ENCODE measurements around the gene RASSF5.

Gene RASSF5

GRCh38 chr1:206498685-206499084, 8.6 kb upstream of the RASSF5 start:
- no peak for DNase-seq

GRCh38 chr1:206500046-206500445, 7.3 kb upstream of the RASSF5 start:
- no peak for DNase-seq

GRCh38 chr1:206501881-206502280, 5.5 kb upstream of the RASSF5 start:
- DNase-seq: no peak

- DNase-seq: no peak
Observed at GRCh38 chr1:206502403-206502802, 4.9 kb upstream of the RASSF5 start.

- DNase-seq: no peak
Observed at GRCh38 chr1:206502812-206503211, 4.5 kb upstream of the RASSF5 start.

GRCh38 chr1:206503591-206504362, 3.6 kb upstream of the RASSF5 start:
- DNase-seq: peak; percentile 96 to 100 (median 99)

- no peak for DNase-seq
Observed at GRCh38 chr1:206504363-206504713, 3.0 kb upstream of the RASSF5 start.

GRCh38 chr1:206505702-206506355, 1.5 kb upstream of the RASSF5 start:
- peak; percentile 67 to 77 (median 73) for DNase-seq

GRCh38 chr1:206506405-206507283, 687 bp upstream of the RASSF5 start:
- peak; percentile 90 to 96 (median 90) for DNase-seq

GRCh38 chr1:206508130-206508889, 979 bp downstream of the RASSF5 start:
- peak; percentile 48 to 55 (median 52) for DNase-seq

GRCh38 chr1:206508956-206509355, 1.6 kb downstream of the RASSF5 start:
- DNase-seq: no peak

GRCh38 chr1:206509612-206510257, 2.4 kb downstream of the RASSF5 start:
- no peak for DNase-seq

- no peak for DNase-seq
Observed at GRCh38 chr1:206510371-206510770, 3.0 kb downstream of the RASSF5 start.

GRCh38 chr1:206511362-206512057, 4.2 kb downstream of the RASSF5 start:
- DNase-seq: no peak

GRCh38 chr1:206512058-206512850, 4.9 kb downstream of the RASSF5 start:
- no peak for DNase-seq

- DNase-seq: no peak
Observed at GRCh38 chr1:206512851-206513180, 5.5 kb downstream of the RASSF5 start.

GRCh38 chr1:206513312-206514111, 6.2 kb downstream of the RASSF5 start:
- no peak for DNase-seq

GRCh38 chr1:206514813-206515387, 7.6 kb downstream of the RASSF5 start:
- peak; percentile 58 to 78 (median 76) for DNase-seq

- DNase-seq: peak; percentile 71 to 73 (median 71)
Observed at GRCh38 chr1:206516728-206516990, 9.3 kb downstream of the RASSF5 start.

- DNase-seq: no peak
Observed at GRCh38 chr1:206517784-206518183, 10.5 kb downstream of the RASSF5 start.

All from suppressor macrophage treated with lipopolysaccharide for 1 hour (primary cell).